GM21619 (cell line): Measurements from ENCODE around the gene NUDT12.

ENCODE experiments used
- ATAC-seq: cut with Tn5 transposase; IDR thresholded peaks from one replicate; pipeline ENCODE4 v1.9.1; 2021; ENCODE audit not compliant: unreplicated experiment

The NUDT12 gene

GRCh38 chr5:103562453-103563157 lies at the start of gene NUDT12:
TSS of gene NUDT12 (minus strand) at chr5:103562789. CDS start at chr5:103560248, 2,541 bp downstream.
- peak; percentile 93 for ATAC-seq

DNA sequence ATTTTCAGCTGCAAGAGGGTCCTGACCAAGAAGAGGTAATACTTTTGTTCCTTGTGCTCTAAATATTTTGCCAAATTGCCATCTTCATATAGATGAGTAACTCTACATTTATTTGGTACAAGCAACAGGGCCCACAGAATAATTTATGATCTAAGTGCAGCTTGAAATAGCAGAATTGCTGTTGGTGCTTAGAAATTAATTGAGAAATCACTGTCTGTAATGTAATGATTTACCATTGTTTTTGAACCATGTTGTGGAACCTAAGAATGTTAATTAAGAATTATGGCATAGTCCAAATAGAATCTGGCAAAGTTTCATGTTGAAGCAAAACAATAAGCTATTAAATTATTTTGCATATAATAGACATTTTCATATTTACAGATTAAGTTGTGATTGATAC lies 44.8 kb upstream of the NUDT12 start:
- no peak for ATAC-seq

GRCh38 chr5:103605277-103605676 lies 42.7 kb upstream of the NUDT12 start:
- no peak for ATAC-seq

DNA sequence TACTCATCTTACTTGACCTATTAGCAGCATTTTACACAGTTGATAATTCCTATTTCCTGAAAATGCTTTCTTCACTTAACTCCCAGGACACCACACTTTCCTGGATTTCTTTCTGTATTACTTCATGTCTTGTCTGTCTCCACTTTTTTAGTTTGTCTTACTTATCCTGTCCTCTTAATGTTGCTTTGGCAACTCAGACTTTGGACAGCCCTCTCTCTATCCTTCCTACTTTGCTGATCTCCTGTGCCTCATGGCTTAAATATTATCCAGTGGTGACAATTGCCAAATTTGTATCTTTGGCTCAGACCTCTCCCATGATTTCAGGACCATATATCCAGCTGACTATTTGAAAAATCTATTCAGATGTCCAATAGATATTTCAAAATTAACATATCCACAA lies 39.8 kb upstream of the NUDT12 start:
- ATAC-seq, result no peak

GRCh38 chr5:103601314-103601713 lies 38.7 kb upstream of the NUDT12 start:
- ATAC-seq, result no peak

- no peak for ATAC-seq
These were observed 37.5 kb upstream of the NUDT12 start for GRCh38 chr5:103600086-103600485.

DNA sequence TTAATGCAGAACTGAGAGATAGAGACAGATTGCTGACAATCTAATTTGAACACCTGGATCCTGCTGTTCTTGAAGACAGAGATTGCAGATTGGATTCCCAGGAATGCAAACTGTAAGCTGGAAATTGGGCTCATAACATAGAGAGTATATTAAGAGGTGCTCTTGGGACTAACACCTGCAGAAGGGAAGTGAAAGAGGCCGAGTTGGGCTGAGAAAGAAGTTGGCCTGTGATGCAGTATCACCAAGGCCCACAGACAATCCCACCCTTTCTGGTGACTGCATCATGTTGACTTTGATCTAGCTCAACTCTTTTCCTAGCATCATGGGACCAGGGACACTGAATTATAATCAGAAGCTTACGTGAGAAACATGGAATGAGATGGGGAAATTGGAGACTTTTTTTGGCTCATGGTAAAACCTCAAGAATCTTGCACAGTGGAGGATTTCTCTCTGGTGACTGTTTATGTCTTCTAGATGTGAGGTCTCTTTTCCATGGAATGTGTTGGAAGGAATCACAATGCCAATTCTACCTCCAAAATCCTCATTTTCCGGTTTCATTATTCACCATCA lies 36.5 kb upstream of the NUDT12 start:
- ATAC-seq, result no peak

GRCh38 chr5:103590221-103590620 lies 27.6 kb upstream of the NUDT12 start:
- ATAC-seq, result no peak

DNA sequence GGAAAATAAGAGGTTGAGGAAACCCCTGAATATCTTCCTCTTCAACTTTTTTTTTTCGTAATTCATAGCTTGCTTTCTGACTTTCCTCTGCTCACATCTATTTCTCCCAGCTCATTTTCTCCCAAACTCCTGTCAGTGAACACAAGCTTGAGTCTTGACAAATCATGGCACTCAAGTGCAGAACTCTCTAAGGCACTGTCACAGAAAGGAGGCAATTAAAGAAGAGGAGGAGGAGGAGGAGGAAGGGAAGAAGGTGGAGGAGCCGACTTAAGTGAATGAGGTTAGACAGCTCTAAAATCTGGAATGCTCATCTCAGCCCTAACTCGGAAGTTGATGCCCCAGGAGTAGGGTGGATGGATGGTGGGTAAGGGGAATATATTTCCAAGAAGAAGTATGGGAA lies 27.2 kb upstream of the NUDT12 start:
- no peak for ATAC-seq

DNA sequence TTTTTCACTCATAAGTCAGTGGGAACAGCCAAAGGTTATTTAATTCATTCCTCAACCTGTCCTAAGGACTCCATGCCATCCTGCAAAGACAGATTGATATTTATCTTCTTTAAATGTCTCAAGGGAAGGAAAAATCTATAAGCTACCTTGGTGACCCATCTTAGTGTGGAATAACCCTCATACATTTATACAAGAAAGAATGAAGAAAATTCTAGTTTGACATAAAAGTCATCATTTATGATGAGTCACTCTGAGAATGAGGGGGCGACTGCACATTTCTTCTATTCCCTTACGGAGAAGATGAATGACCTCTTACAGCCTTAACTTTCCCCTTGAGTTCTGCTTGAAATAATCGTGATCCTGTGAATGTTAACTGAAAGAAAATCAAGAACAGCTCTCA lies 26.8 kb upstream of the NUDT12 start:
- ATAC-seq, result no peak

- ATAC-seq, result no peak
These were observed 24.7 kb upstream of the NUDT12 start for GRCh38 chr5:103587185-103587748.

DNA sequence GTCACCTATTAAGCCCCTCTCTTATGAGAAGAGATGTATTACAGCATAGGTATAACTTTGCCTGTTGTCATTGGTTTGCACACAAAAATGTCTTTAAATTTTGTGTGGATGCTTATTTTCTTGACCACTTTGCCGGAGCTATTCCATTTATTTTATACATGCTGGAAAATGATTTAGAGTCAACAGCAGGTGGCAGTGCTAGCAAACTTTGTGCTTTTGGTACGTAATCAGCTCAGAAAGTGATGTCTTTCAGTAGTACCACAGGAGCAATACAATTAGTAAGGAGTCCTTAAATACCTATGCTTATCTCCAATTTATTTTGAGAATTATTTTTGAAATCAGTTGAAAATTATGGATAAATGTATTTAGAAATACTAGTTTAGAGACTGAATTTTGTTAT lies 19.8 kb upstream of the NUDT12 start:
- ATAC-seq, result no peak

GRCh38 chr5:103573411-103573810 lies 10.8 kb upstream of the NUDT12 start:
- no peak for ATAC-seq

DNA sequence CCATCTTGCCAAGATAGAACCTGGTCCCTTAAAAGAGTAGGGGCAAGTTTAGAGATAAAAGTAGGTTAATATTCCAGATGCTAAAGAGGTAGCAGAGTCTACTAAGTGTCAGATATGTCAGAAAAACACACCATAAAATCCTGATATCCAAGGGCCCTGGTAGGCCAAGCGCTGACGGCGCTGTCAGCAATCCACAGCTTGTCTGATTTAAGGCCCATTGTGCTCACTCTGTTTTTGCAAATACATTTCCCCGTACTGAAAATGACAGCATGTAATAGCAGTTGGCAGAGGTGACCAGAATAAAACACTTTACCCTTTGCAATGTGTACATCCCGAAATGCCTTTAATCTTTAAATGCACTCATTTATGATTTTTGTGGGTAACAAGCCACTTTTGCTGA lies 9.9 kb upstream of the NUDT12 start:
- no peak for ATAC-seq

- no peak for ATAC-seq
These were observed 9.1 kb upstream of the NUDT12 start for GRCh38 chr5:103571730-103572129.

GRCh38 chr5:103569313-103570060 lies 6.9 kb upstream of the NUDT12 start:
- no peak for ATAC-seq

DNA sequence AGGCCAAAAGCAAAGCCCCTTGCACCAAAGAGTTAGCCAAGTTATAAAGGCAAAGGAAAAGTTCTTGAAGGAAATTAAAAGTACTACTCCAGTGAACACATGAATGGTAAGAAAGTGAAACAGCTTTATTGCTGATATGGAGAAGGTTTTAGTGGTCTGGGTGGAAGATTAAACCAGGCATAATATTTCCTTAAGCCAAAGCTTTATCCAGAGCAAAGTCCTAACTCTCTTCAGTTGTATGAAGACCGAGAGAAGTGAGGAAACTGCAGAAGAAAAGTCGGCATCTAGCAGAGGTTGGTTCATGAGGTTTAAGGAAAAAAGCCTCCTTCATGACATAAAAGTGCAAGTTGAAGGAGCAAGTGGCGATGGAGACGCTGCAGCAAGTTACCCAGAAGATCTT lies 3.1 kb upstream of the NUDT12 start:
- no peak for ATAC-seq

DNA sequence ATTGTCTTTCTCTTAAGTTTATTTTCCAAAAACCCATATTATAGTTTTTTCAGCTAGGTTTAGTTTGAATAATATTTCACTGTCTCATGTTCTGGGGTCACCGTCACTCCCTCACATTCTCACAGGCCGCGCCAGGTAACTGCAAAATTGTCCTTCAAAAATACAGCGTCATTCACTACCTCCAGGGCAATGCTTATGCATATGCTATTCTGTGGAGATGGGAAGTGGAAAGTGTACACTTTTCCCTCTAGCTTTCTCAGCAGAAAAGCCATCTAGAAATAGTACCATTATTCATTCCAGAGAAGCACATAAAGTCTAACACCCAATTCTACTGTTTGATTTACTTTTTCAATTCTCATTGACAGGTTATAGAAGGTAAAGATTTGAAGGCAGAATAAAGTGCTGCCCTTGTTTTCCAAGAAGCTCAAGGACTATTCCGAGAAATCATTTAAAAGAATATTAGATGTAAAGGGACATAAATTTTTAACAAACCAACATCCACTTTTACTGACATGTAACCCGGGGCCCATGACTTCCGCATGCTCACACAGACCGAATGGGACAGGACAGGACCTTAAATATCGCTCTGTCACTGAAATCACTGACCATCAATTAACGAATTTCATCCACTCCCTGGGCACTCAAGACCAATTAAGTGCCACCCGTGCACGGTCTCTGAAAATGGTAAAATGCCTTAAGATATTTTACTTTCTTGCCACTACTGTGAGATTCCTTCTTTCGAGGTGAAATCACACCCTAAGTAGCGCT lies 720 bp downstream of the NUDT12 start:
- ATAC-seq, result peak; percentile 40

DNA sequence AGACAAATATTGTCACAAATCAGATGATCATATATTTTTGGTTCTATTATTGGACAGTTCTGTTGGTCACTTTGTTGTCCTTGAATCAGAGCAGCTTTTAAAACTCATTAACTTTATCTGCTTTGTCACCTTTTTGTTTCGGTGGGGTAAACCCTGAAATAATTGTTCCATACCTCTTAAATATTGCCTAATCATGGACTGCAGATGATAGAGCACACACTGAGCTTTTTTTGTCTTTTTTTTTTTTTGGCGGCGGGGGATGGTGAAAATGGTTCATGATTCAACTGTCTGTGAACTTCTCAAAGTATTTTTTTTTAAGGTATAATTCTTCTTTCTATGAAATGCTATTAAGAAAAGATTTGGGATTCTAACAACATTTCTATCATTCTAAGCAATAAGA lies 1.8 kb downstream of the NUDT12 start:
- ATAC-seq, result no peak

DNA sequence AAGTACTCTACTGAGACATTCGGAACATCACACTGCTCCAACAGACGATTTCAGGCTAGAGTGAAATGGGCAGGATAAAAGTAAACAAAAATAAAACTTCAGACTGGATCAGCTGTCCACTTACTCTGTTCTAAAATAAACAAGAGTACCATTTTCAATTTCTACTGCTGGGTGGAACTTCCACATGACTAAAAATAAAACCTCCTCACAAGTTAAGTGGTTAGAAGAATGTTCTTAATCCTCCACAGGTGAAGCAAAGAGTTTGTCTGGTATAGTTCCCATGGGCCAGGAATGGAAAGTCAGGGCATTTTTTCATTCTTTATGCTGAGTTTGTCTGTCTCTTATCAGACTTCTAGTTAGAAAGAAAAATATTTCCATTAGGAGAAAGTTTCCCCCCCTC lies 15.7 kb downstream of the NUDT12 start:
- no peak for ATAC-seq

DNA sequence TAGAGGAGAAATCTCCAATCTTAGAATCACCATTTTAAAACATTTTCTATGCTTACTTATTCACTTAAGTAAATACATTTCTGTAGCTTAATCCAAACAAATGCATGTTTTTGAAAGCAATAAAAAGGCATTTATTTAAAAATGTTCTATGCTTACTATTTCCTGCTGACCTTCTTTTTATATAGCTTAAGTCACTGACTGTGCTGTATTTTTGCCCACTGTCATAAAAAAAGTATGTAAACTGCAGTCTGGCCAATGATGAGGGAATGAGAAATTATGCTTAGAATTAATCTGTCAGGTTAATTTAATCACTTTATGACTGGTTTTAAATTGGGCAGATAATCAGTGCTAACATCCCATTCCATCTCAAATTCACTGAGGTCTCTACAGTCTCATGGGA lies 20.1 kb downstream of the NUDT12 start:
- no peak for ATAC-seq
